Endothelial cell of umbilical vein (primary cell): Measurements from ENCODE around the gene MAP7D3. TPM values are rescaled to one million over a fixed set of nuclear protein-coding genes. Genes with fewer than 3 reads are reported as not detected.

Source experiments
- BruUV-seq: library from RNA; stranded (reverse); fragments of 400-500 nt; replicated peaks from 2 replicates; lab custom pipeline; 2021; lab: Mats Ljungman, UMichigan
- CTCF ChIA-PET: fragments of 300-600, 350-600 bp; sonication (Branson Sonifier 250); formaldehyde crosslinking; loops from one replicate; lab custom pipeline; 2021; ENCODE audit warnings: antibody characterized with exemption, inconsistent platforms; lab: Charles Lee
- POLR2A ChIA-PET: fragments of 300-600, 350-600 bp; sonication (Branson Sonifier 250); formaldehyde crosslinking; loops from one replicate; lab custom pipeline; 2021; ENCODE audit warnings: antibody characterized with exemption, inconsistent platforms; lab: Charles Lee
- DNase-seq: peaks from one replicate; pipeline ENCODE4 v3.0.0-alpha.2; 2011; ENCODE audit warnings: low read depth, low spot score
- FAIRE-seq: peaks from 2 replicates; lab custom pipeline; 2011; peaks lifted over from hg19 to GRCh38; lab: Jason Lieb, UNC
- H2AFZ ChIP-seq: 2 replicates; pipeline ENCODE4 v1.6.0; 2012; ENCODE audit warnings: low read depth, low read length, control low read depth, inconsistent platforms
- H3K27ac ChIP-seq: 2 replicates; pipeline ENCODE4 v1.5.1; 2011; ENCODE audit warnings: low read depth, mild to moderate bottlenecking, control low read depth, low read length, moderate library complexity; ENCODE audit not compliant: insufficient read depth
- H3K27me3 ChIP-seq, 2 experiments: 2 replicates each; pipeline versions ENCODE4 v1.6.0 to v1.6.1; 2011; ENCODE audit warnings: low read length in 2 of 2, mixed read lengths in 1 of 2; ENCODE audit not compliant: control insufficient read depth in 2 of 2, insufficient read depth in 2 of 2
- H3K36me3 ChIP-seq, 2 experiments: 2 replicates in 1 of 2; 3 replicates in 1 of 2; pipeline ENCODE4 v1.5.1; 2011; ENCODE audit warnings: low read length in 2 of 2, mild to moderate bottlenecking in 1 of 2, moderate library complexity in 1 of 2; ENCODE audit not compliant: control insufficient read depth in 2 of 2, insufficient read depth in 2 of 2; ENCODE audit errors: extremely low read depth in 1 of 2
- H3K4me1 ChIP-seq: 3 replicates; pipeline ENCODE4 v1.5.1; 2011; ENCODE audit warnings: mild to moderate bottlenecking, low read length; ENCODE audit not compliant: control insufficient read depth, insufficient read depth; ENCODE audit errors: extremely low read depth
- H3K4me2 ChIP-seq: 2 replicates; pipeline ENCODE4 v1.6.1; 2011; ENCODE audit warnings: low read length, control low read depth, mixed read lengths; ENCODE audit not compliant: insufficient read depth
- H3K4me3 ChIP-seq, 3 experiments: fragments of 200-600 bp in 1 of 3; sonication (generic), shearing (Covaris generic) in 1 of 3; replicated peaks in 1 of 3; 2 replicates each; pipeline ENCODE4 v1.5.1; 2011 to 2016; ENCODE audit warnings: control low read depth in 3 of 3, low read length in 3 of 3, mild to moderate bottlenecking in 2 of 3, inconsistent platforms in 1 of 3, low read depth in 1 of 3, moderate library complexity in 1 of 3; ENCODE audit not compliant: insufficient read depth in 1 of 3
- H3K79me2 ChIP-seq: 2 replicates; pipeline ENCODE4 v1.6.0; 2012; ENCODE audit warnings: low read length, inconsistent platforms; ENCODE audit not compliant: control insufficient read depth, insufficient read depth
- H3K9ac ChIP-seq: replicated peaks from 2 replicates; pipeline ENCODE3; 2011; ENCODE audit warnings: low read length, control low read depth; ENCODE audit not compliant: insufficient read depth; ENCODE audit errors: extremely low read depth
- H3K9me1 ChIP-seq: replicated peaks from 3 replicates; pipeline ENCODE4 v1.6.0; 2011; ENCODE audit warnings: mild to moderate bottlenecking, low read length; ENCODE audit not compliant: control insufficient read depth, insufficient read depth; ENCODE audit errors: extremely low read depth
- H3K9me3 ChIP-seq: replicated peaks from 2 replicates; pipeline ENCODE4 v1.5.1; 2012; ENCODE audit warnings: low read length, inconsistent platforms; ENCODE audit not compliant: control insufficient read depth, insufficient read depth
- H4K20me1 ChIP-seq: replicated peaks from 2 replicates; pipeline ENCODE3; 2011; ENCODE audit warnings: mild to moderate bottlenecking, low read length; ENCODE audit not compliant: control insufficient read depth, insufficient read depth; ENCODE audit errors: extremely low read depth
- EZH2 ChIP-seq: IDR thresholded peaks from 2 replicates; pipeline ENCODE4 v1.6.1; 2012; ENCODE audit warnings: borderline replicate concordance, low read depth, mild to moderate bottlenecking, moderate library complexity, low read length, inconsistent platforms; ENCODE audit not compliant: severe bottlenecking
- JUN ChIP-seq: IDR thresholded peaks from 2 replicates; pipeline ENCODE4 v1.6.1; 2011; ENCODE audit warnings: borderline replicate concordance, low read depth; ENCODE audit not compliant: insufficient read length, insufficient read depth
- MYC ChIP-seq: IDR thresholded peaks from one replicate; pipeline ENCODE4 v1.6.1; 2011; ENCODE audit warnings: mild to moderate bottlenecking, low read depth, low read length
- POLR2AphosphoS5 ChIP-seq: IDR thresholded peaks from 2 replicates; pipeline ENCODE4 v1.6.1; 2012; ENCODE audit warnings: low read depth, mild to moderate bottlenecking, control low read depth, low read length, moderate library complexity; ENCODE audit not compliant: insufficient read depth
- dilution Hi-C: fragments of 300-500 bp; cut with MboI; formaldehyde crosslinking; loops from one replicate; pipeline ENCODE4 v1.15.0; 2019; ENCODE audit warnings: low sequenced_read_pairs; ENCODE audit not compliant: extremely low pct_ligation_motif_present
- intact Hi-C: fragments of 100-400 bp; cut with micrococcal nuclease; formaldehyde crosslinking; loops from one replicate; pipeline ENCODE4 v1.10.0; 2022
- polyA plus RNA-seq, 4 experiments: library from polyadenylated mRNA; depleted of rRNA in 3 of 4; stranded (reverse) in 3 of 4; unstranded in 1 of 4; fragments of >200 nt; gene quantifications; 2 replicates each; pipeline versions ENCODE4 v1.2.1 to v1.2.3, GENCODE V29; 2011 to 2012; ENCODE audit warnings: missing spikeins in 1 of 4
- total RNA-seq: library from RNA; stranded (reverse); gene quantifications from 2 replicates; pipeline ENCODE4 v1.2.3, GENCODE V29; 2021
- TF ChIP-seq, protein P1 (sequence below), 2 donors: IDR thresholded peaks; 1 replicate in 1 of 2; 2 replicates in 1 of 2; pipeline ENCODE4 v1.5.1; 2011; ENCODE audit warnings: low read length in 2 of 2, mild to moderate bottlenecking in 2 of 2, moderate library complexity in 2 of 2, control low read depth in 1 of 2, inconsistent platforms in 1 of 2, low read depth in 1 of 2; ENCODE audit not compliant: insufficient read depth in 1 of 2; ENCODE audit errors: extremely low read depth in 1 of 2
- TF ChIP-seq, protein P2 (sequence below): IDR thresholded peaks from 2 replicates; pipeline ENCODE4 v1.6.1; 2011; ENCODE audit not compliant: insufficient read depth, insufficient read length

MAP7D3 gene
- total and polyA plus RNA-seq, 2 donors (not counting 3 experiments of a cell fraction or from before 2014, with no cell fraction given), result 6.5 to 22.8 TPM

DNA sequence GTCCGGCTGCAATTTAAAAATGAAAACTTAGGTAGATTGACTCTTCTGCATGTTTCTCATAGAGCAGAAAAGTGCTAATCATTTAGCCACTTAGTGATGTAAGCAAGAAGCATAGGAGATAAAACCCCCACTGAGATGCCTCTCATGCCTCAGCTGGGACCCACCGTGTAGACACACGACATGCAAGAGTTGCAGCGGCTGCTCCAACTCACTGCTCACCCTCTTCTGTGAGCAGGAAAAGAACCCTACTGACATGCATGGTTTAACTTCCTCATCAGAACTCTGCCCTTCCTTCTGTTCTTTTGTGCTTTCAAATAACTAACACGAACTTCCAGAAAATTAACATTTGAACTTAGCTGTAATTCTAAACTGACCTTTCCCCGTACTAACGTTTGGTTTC is 41.0 kb downstream of the MAP7D3 start:
- intact Hi-C loops, result no loop called here
- Histone ChIP-seq H3K9me3 (no peaks in the 10 kb centered on the region), H3K27ac (no peak overlapping the region), H3K79me2 (no peaks in the 10 kb centered on the region), H4K20me1 (no peaks in the 10 kb centered on the region), H3K4me2 (no peak overlapping the region), H3K36me3 (no peaks in the 10 kb centered on the region), H2AFZ (no peak overlapping the region), H3K9me1 (no peaks in the 10 kb centered on the region), H3K27me3 (no peaks in the 10 kb centered on the region), H3K9ac (no peak overlapping the region), H3K4me1 (peaks cover 9% of the 10 kb centered on the region), H3K4me3 (no peak overlapping the region)
- no TSS peak for BruUV-seq
- dilution Hi-C loops, result no loop called here
- DNase-seq (no peak), FAIRE-seq (peak; percentile 31)
- POLR2A ChIA-PET, result no interaction called here
- TF ChIP-seq, protein P1, sequence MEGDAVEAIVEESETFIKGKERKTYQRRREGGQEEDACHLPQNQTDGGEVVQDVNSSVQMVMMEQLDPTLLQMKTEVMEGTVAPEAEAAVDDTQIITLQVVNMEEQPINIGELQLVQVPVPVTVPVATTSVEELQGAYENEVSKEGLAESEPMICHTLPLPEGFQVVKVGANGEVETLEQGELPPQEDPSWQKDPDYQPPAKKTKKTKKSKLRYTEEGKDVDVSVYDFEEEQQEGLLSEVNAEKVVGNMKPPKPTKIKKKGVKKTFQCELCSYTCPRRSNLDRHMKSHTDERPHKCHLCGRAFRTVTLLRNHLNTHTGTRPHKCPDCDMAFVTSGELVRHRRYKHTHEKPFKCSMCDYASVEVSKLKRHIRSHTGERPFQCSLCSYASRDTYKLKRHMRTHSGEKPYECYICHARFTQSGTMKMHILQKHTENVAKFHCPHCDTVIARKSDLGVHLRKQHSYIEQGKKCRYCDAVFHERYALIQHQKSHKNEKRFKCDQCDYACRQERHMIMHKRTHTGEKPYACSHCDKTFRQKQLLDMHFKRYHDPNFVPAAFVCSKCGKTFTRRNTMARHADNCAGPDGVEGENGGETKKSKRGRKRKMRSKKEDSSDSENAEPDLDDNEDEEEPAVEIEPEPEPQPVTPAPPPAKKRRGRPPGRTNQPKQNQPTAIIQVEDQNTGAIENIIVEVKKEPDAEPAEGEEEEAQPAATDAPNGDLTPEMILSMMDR (IDR thresholded peaks at IDR 0.05; ENCODE audit: extremely low read depth in 1 of 2, insufficient read depth in 1 of 2, low read depth in 1 of 2, low read length in 2 of 2), result no peak
- no peak for TF ChIP-seq JUN
- TF ChIP-seq EZH2, result no peak
- no peak for TF ChIP-seq POLR2AphosphoS5
- TF ChIP-seq MYC, result no peak
- TF ChIP-seq, protein P2, sequence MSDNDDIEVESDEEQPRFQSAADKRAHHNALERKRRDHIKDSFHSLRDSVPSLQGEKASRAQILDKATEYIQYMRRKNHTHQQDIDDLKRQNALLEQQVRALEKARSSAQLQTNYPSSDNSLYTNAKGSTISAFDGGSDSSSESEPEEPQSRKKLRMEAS, result no peak
- CTCF ChIA-PET, result interaction anchor here (1.5 to 4.3 kb wide), 4 partner anchors 9 to 181 kb away, joined by 4 to 134 read pairs (median 56); no protein-coding TSS in a partner anchor
